ENCODE results near the gene TBC1D4. TPM values are rescaled to one million over a fixed set of nuclear protein-coding genes. Genes with fewer than 3 reads are reported as not detected.

The TBC1D4 gene
- total and polyA plus RNA-seq, 2 donors from 2014 or later, result 14.7 to 51.8 TPM

DNA sequence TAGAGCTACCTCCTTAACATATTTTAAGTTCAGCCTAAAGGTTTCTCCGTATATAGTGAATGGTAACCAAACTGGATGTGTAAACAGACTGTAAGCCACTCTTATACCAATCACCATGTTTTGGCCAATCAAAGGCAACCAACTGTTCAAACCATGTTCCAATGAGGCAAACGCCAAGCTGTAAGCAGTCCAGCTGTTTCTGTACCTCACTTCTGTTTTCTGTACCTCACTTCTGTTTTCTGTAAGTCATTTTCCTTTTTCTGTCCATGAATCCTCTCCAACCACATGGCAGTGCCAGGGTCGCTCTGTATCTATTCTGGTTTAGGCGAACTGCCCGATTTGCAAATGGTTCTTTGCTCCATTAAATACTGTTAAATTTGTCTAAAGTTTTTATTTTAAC is 31.3 kb upstream of the TBC1D4 start:
- FAIRE-seq, result no peak
- H3K36me3 ChIP-seq (ENCODE audit: control insufficient read depth in 2 of 3, insufficient read depth in 3 of 3, low read length in 3 of 3), result no peaks in the 10 kb centered on the region

DNA sequence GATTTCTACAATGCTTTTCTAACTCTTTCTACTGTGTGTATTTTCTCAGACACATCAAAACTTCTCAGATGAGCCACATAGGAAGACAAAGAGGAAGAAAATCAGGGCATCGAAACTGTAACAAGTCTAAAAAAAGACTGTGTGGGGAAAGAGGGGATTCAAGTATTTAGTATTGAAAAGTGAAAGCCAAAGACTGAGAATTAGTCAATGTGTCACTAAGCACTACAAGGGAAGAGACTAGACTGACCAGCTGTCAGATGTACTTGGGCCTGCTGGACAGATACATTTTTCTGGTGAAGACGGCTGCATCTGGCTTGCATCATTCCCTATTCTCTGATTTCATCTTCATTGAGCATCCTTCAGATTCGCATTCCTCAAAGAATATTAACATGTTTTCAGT is 30.3 kb upstream of the TBC1D4 start:
- peak in 1 of 5 donors; percentile 21 for DNase-seq
- Histone ChIP-seq H3K9ac (ENCODE audit: low read length in 3 of 3) (no peak overlapping the region), H3K4me3 (ENCODE audit: low read length in 3 of 3) (no peak overlapping the region), H3K27ac (ENCODE audit: low read depth in 2 of 2, low read length in 2 of 2) (no peak overlapping the region), H3K9me3 (ENCODE audit: control insufficient read depth in 2 of 3, insufficient read depth in 1 of 3, low read length in 3 of 3) (no peaks in the 10 kb centered on the region), H3K27me3 (ENCODE audit: control insufficient read depth, insufficient read depth, low read length) (no peaks in the 10 kb centered on the region), H3K4me1 (ENCODE audit: control insufficient read depth in 2 of 3, insufficient read depth in 2 of 3, low read depth in 1 of 3, low read length in 3 of 3) (no peaks in the 10 kb centered on the region), H3K36me3 (ENCODE audit: control insufficient read depth in 2 of 3, insufficient read depth in 3 of 3, low read length in 3 of 3) (no peaks in the 10 kb centered on the region)
- FAIRE-seq, result no peak
- intact Hi-C loops (cut with DNase I), result no loop called here
- TF ChIP-seq, protein P1, sequence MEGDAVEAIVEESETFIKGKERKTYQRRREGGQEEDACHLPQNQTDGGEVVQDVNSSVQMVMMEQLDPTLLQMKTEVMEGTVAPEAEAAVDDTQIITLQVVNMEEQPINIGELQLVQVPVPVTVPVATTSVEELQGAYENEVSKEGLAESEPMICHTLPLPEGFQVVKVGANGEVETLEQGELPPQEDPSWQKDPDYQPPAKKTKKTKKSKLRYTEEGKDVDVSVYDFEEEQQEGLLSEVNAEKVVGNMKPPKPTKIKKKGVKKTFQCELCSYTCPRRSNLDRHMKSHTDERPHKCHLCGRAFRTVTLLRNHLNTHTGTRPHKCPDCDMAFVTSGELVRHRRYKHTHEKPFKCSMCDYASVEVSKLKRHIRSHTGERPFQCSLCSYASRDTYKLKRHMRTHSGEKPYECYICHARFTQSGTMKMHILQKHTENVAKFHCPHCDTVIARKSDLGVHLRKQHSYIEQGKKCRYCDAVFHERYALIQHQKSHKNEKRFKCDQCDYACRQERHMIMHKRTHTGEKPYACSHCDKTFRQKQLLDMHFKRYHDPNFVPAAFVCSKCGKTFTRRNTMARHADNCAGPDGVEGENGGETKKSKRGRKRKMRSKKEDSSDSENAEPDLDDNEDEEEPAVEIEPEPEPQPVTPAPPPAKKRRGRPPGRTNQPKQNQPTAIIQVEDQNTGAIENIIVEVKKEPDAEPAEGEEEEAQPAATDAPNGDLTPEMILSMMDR (IDR thresholded peaks at IDR 0.05; ENCODE audit: borderline replicate concordance, extremely low read depth, insufficient read depth), result no peak

More for the DNA sequence above, 31.3 kb upstream of the TBC1D4 start:
- Histone ChIP-seq H3K9ac (ENCODE audit: low read length in 3 of 3) (no peak overlapping the region), H3K9me3 (ENCODE audit: control insufficient read depth in 2 of 3, insufficient read depth in 1 of 3, low read length in 3 of 3) (no peaks in the 10 kb centered on the region), H3K4me1 (ENCODE audit: control insufficient read depth in 2 of 3, insufficient read depth in 2 of 3, low read depth in 1 of 3, low read length in 3 of 3) (no peaks in the 10 kb centered on the region), H3K4me3 (ENCODE audit: low read length in 3 of 3) (no peak overlapping the region), H3K27ac (ENCODE audit: low read depth in 2 of 2, low read length in 2 of 2) (no peak overlapping the region), H3K27me3 (ENCODE audit: control insufficient read depth, insufficient read depth, low read length) (no peaks in the 10 kb centered on the region)
- TF ChIP-seq, protein P1 (IDR thresholded peaks at IDR 0.05; ENCODE audit: borderline replicate concordance, extremely low read depth, insufficient read depth), result no peak
- DNase-seq, result no peak
- intact Hi-C loops (cut with DNase I), result no loop called here

DNA sequence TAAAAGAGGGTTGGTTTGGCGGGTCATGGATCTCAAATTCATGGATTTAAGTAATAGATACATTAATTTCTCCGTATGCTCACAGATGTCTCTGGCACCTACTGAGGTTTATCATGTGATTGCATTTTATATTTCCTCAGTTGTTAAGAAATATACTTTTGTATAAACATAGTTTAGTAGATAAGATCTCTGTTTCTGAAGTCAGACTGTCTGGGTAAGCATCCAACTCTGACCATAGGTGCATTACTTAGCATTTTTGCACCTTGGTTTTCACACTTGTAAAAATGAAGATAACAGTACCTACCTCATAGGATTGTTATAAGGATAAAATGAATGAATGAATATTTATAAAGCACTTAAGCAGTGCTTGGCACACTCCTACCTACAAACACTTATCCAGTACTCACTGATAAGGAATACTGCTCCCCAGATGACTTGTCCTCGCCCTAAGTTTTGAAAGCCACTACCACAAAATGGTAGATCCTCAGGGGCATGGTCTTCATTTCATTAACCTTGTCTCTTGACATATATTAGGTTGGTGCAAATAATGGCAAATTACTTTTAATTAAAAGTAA is 29.2 kb upstream of the TBC1D4 start:
- Histone ChIP-seq H3K4me1 (ENCODE audit: control insufficient read depth in 2 of 3, insufficient read depth in 2 of 3, low read depth in 1 of 3, low read length in 3 of 3) (no peaks in the 10 kb centered on the region), H3K9ac (ENCODE audit: low read length in 3 of 3) (no peak overlapping the region), H3K9me3 (ENCODE audit: control insufficient read depth in 2 of 3, insufficient read depth in 1 of 3, low read length in 3 of 3) (no peaks in the 10 kb centered on the region), H3K27ac (ENCODE audit: low read depth in 2 of 2, low read length in 2 of 2) (no peak overlapping the region), H3K4me3 (ENCODE audit: low read length in 3 of 3) (no peak overlapping the region), H3K27me3 (ENCODE audit: control insufficient read depth, insufficient read depth, low read length) (no peaks in the 10 kb centered on the region), H3K36me3 (ENCODE audit: control insufficient read depth in 2 of 3, insufficient read depth in 3 of 3, low read length in 3 of 3) (no peaks in the 10 kb centered on the region)
- FAIRE-seq (no peak), DNase-seq (no peak)
- intact Hi-C loops (cut with DNase I), result no loop called here
- TF ChIP-seq, protein P1 (IDR thresholded peaks at IDR 0.05; ENCODE audit: borderline replicate concordance, extremely low read depth, insufficient read depth), result no peak
